IMR-90 (cell line): Measurements from ENCODE around the gene PSD. TPM values are rescaled to one million over a fixed set of nuclear protein-coding genes. Genes with fewer than 3 reads are reported as not detected.
A peak's percentile ranks its signal among the peaks of the same experiment; 100 is the strongest.

Experiments used
- ATAC-seq: fragments of 200-7000 bp; cut with Tn5 transposase; 2 replicates; pipeline ENCODE4 v1.9.1; 2020; ENCODE audit warnings: low read depth, mild to moderate bottlenecking, moderate library complexity
- BruUV-seq: library from RNA; stranded (reverse); fragments of 400-500 nt; replicated peaks from 2 replicates; lab custom pipeline; 2021; lab: Mats Ljungman, UMichigan
- CTCF ChIA-PET: fragments of 300-600 bp; formaldehyde crosslinking; extraction: SDS; loops from one replicate; lab custom pipeline; 2021; ENCODE audit warnings: antibody characterized with exemption; lab: Yijun Ruan, JAX
- POLR2A ChIA-PET: fragments of 300-600 bp; sonication (Branson Sonifier 250); formaldehyde crosslinking; loops from one replicate; lab custom pipeline; 2022; ENCODE audit warnings: antibody characterized with exemption; ENCODE audit not compliant: unreplicated experiment; lab: Charles Lee
- DNase-seq: peaks from one replicate; pipeline ENCODE4 v3.0.0; 2013
- H2AFZ ChIP-seq: replicated peaks from 2 replicates; pipeline ENCODE3; 2013; ENCODE audit warnings: low read length, mild to moderate bottlenecking; ENCODE audit not compliant: poor library complexity
- H2AK5ac ChIP-seq: 2 replicates; pipeline ENCODE4 v1.6.1; 2013; ENCODE audit warnings: low read depth, low read length, inconsistent platforms
- H2AK9ac ChIP-seq: replicated peaks from 2 replicates; pipeline ENCODE3; 2013; ENCODE audit warnings: mild to moderate bottlenecking, low read depth, low read length, moderate library complexity; ENCODE audit not compliant: poor library complexity
- H2BK120ac ChIP-seq: 2 replicates; pipeline ENCODE4 v1.6.1; 2013; ENCODE audit warnings: low read depth, low read length, inconsistent platforms
- H2BK15ac ChIP-seq: 3 replicates; pipeline ENCODE4 v1.6.1; 2013; ENCODE audit warnings: low read depth, low read length, inconsistent platforms
- H2BK20ac ChIP-seq: 2 replicates; pipeline ENCODE4 v1.6.1; 2013; ENCODE audit warnings: low read depth, mild to moderate bottlenecking, inconsistent platforms, low read length, moderate library complexity
- H2BK5ac ChIP-seq: 2 replicates; pipeline ENCODE4 v1.6.1; 2013; ENCODE audit warnings: mild to moderate bottlenecking, low read depth, low read length, inconsistent platforms; ENCODE audit not compliant: poor library complexity, severe bottlenecking
- H3K14ac ChIP-seq: replicated peaks from 2 replicates; pipeline ENCODE4 v1.6.1; 2013; ENCODE audit warnings: low read depth, low read length, inconsistent platforms
- H3K18ac ChIP-seq: 2 replicates; pipeline ENCODE4 v1.6.1; 2013; ENCODE audit warnings: low read depth, low read length, control low read depth
- H3K23ac ChIP-seq: 2 replicates; pipeline ENCODE4 v1.6.1; 2013; ENCODE audit warnings: low read depth, low read length, inconsistent platforms
- H3K27ac ChIP-seq: 2 replicates; pipeline ENCODE4 v1.5.1; 2013; ENCODE audit warnings: mild to moderate bottlenecking, control low read depth, low read length; ENCODE audit not compliant: insufficient read depth
- H3K27me3 ChIP-seq: 2 replicates; pipeline ENCODE4 v1.6.1; 2013; ENCODE audit warnings: low read length; ENCODE audit not compliant: control insufficient read depth, insufficient read depth
- H3K36me3 ChIP-seq: 2 replicates; pipeline ENCODE4 v1.6.1; 2013; ENCODE audit warnings: low read length, mixed read lengths; ENCODE audit not compliant: control insufficient read depth, insufficient read depth
- H3K4ac ChIP-seq: 2 replicates; pipeline ENCODE4 v1.6.1; 2013; ENCODE audit warnings: low read depth, low read length, inconsistent platforms
- H3K4me1 ChIP-seq: 2 replicates; pipeline ENCODE4 v1.6.1; 2013; ENCODE audit warnings: low read length, mixed read lengths; ENCODE audit not compliant: control insufficient read depth, insufficient read depth
- H3K4me2 ChIP-seq: 2 replicates; pipeline ENCODE4 v1.6.1; 2013; ENCODE audit warnings: low read depth, mild to moderate bottlenecking, control low read depth, low read length, moderate library complexity
- H3K4me3 ChIP-seq: 2 replicates; pipeline ENCODE4 v1.5.1; 2013; ENCODE audit warnings: low read depth, mild to moderate bottlenecking, control low read depth, low read length, moderate library complexity; ENCODE audit not compliant: insufficient read depth
- H3K56ac ChIP-seq: 2 replicates; pipeline ENCODE4 v1.6.1; 2013; ENCODE audit warnings: low read length, inconsistent platforms; ENCODE audit not compliant: insufficient read depth; ENCODE audit errors: extremely low read depth
- H3K79me1 ChIP-seq, 2 experiments: 2 replicates each; pipeline ENCODE4 v1.6.1; 2013; ENCODE audit warnings: low read length in 2 of 2, inconsistent platforms in 1 of 2, low read depth in 1 of 2
- H3K9ac ChIP-seq: 2 replicates; pipeline ENCODE4 v1.6.1; 2013; ENCODE audit warnings: low read depth, low read length, control low read depth
- H3K9me1 ChIP-seq: 2 replicates; pipeline ENCODE4 v1.6.1; 2013; ENCODE audit warnings: low read length, inconsistent platforms; ENCODE audit not compliant: insufficient read depth
- H3K9me3 ChIP-seq: 2 replicates; pipeline ENCODE4 v1.6.1; 2013; ENCODE audit warnings: low read length; ENCODE audit not compliant: control insufficient read depth, insufficient read depth
- H4K20me1 ChIP-seq: 2 replicates; pipeline ENCODE4 v1.6.1; 2013; ENCODE audit warnings: low read length, inconsistent platforms; ENCODE audit not compliant: insufficient read depth
- H4K5ac ChIP-seq: 2 replicates; pipeline ENCODE4 v1.6.1; 2013; ENCODE audit warnings: mild to moderate bottlenecking, low read depth, low read length, control low read depth
- H4K8ac ChIP-seq, 2 experiments: 2 replicates each; pipeline ENCODE4 v1.6.1; 2013; ENCODE audit warnings: low read depth in 2 of 2, low read length in 2 of 2, control low read depth in 1 of 2, inconsistent platforms in 1 of 2
- H4K91ac ChIP-seq: 2 replicates; pipeline ENCODE4 v1.6.1; 2013; ENCODE audit warnings: low read depth, low read length, inconsistent platforms; ENCODE audit not compliant: insufficient read depth
- BHLHE40 ChIP-seq: fragments of 150-350 bp; IDR thresholded peaks from 2 replicates; pipeline ENCODE4 v1.6.1; 2016; ENCODE audit warnings: mild to moderate bottlenecking, low read depth, low read length
- CEBPB ChIP-seq: IDR thresholded peaks from 2 replicates; pipeline ENCODE4 v1.6.1; 2012; ENCODE audit warnings: low read depth, low read length, improper control_type of control experiment
- CHD1 ChIP-seq: IDR thresholded peaks from 2 replicates; pipeline ENCODE4 v1.6.1; 2012; ENCODE audit warnings: low read depth, low read length, improper control_type of control experiment
- MAFK ChIP-seq: IDR thresholded peaks from 2 replicates; pipeline ENCODE4 v1.6.1; 2012; ENCODE audit warnings: low read depth, low read length, improper control_type of control experiment
- MAZ ChIP-seq: IDR thresholded peaks from 2 replicates; pipeline ENCODE4 v1.6.1; 2012; ENCODE audit warnings: low read depth, mild to moderate bottlenecking, low read length, improper control_type of control experiment, moderate library complexity, borderline replicate concordance
- NFE2L2 ChIP-seq: fragments of 150-350 bp; IDR thresholded peaks from 2 replicates; pipeline ENCODE4 v1.6.1; 2016; ENCODE audit warnings: low read depth, mild to moderate bottlenecking, low read length
- POLR2A ChIP-seq: IDR thresholded peaks from 2 replicates; pipeline ENCODE4 v1.6.1; 2012; ENCODE audit warnings: mild to moderate bottlenecking, low read depth, low read length
- RAD21 ChIP-seq: IDR thresholded peaks from 2 replicates; pipeline ENCODE4 v1.6.1; 2012; ENCODE audit warnings: low read length, improper control_type of control experiment
- RCOR1 ChIP-seq: IDR thresholded peaks from 2 replicates; pipeline ENCODE4 v1.6.1; 2012; ENCODE audit warnings: mild to moderate bottlenecking, low read length, improper control_type of control experiment; ENCODE audit not compliant: insufficient replicate concordance
- RFX5 ChIP-seq: IDR thresholded peaks from 2 replicates; pipeline ENCODE4 v1.8.0; 2012; ENCODE audit warnings: low read depth, mild to moderate bottlenecking, low read length, moderate library complexity
- SMC3 ChIP-seq: fragments of 150-350 bp; IDR thresholded peaks from 2 replicates; pipeline ENCODE4 v1.6.1; 2016; ENCODE audit warnings: low read depth, mild to moderate bottlenecking, antibody characterized with exemption, low read length, moderate library complexity
- WGBS, 2 experiments: methylation state at CpG; one replicate each; pipeline versions ENCODE4 v1.1.5 to v1.1.7; 2013; ENCODE audit warnings: missing lambda C conversion rate in 2 of 2; ENCODE audit not compliant: insufficient read length in 1 of 2; ENCODE audit errors: extremely low coverage in 2 of 2; 5-methylcytosine and 5-hydroxymethylcytosine counted together
- dilution Hi-C: fragments of 300-500 bp; cut with HindIII; formaldehyde crosslinking; loops from one replicate; pipeline ENCODE4 v1.14.3; 2018; ENCODE audit warnings: low sequenced_read_pairs; ENCODE audit not compliant: unreplicated experiment
- in situ Hi-C: fragments of 300-500 bp; cut with MboI; formaldehyde crosslinking; loops from 3 replicates; pipeline ENCODE4 v1.14.3; 2019; ENCODE audit warnings: low sequenced_read_pairs, inconsistent platforms, mixed read lengths
- intact Hi-C: fragments of 100-400 bp; cut with micrococcal nuclease; formaldehyde crosslinking; loops from 2 replicates; pipeline ENCODE4 v1.10.0; 2022
- polyA plus RNA-seq, 3 experiments: library from polyadenylated mRNA; depleted of rRNA; stranded (reverse); fragments of >200 nt; gene quantifications; 2 replicates each; pipeline ENCODE4 v1.2.3, GENCODE V29; 2012; ENCODE audit warnings: low replicate concordance in 1 of 3
- total RNA-seq: library from RNA; depleted of rRNA; stranded (reverse); fragments of >200 nt; gene quantifications from 2 replicates; pipeline ENCODE4 v1.2.3, GENCODE V29; 2012
- TF ChIP-seq, protein P1 (sequence below): fragments of 150-350 bp; IDR thresholded peaks from 2 replicates; pipeline ENCODE4 v1.6.1; 2016; ENCODE audit warnings: low read depth, mild to moderate bottlenecking, low read length, moderate library complexity, borderline replicate concordance
- TF ChIP-seq, protein P2 (sequence below): fragments of 150-350 bp; IDR thresholded peaks from 2 replicates; pipeline ENCODE4 v1.6.1; 2017; ENCODE audit warnings: mild to moderate bottlenecking, antibody characterized with exemption, low read length, low read depth
- TF ChIP-seq, protein P3 (sequence below): conservative IDR thresholded peaks from 2 replicates; pipeline ENCODE4 v1.5.1; 2012; ENCODE audit warnings: mild to moderate bottlenecking, low read depth, low read length, improper control_type of control experiment

Gene PSD
- total and polyA plus RNA-seq, 2 of the 4 experiments (the other 2 are of a cell fraction): 2.0 to 4.4 TPM

DNA sequence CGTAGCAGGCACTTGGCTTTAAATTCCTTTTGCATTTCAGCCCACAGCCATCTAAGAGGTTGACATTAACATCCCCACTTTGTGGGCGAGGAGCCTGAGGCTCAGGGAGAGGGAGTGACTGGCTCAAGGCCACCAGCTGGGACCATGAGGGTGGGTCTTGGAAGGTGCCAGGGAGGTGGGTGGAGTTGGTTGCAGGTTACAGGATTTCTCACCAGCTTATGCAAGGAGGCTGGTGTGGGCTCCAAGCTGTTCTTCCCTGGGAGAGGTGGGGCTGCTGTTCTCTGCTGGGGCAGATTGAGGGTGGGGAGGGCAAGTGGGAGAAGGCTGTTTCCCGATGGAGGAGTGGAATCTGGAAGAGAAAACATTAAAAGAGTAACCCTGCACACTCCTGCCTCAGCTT is 46.9 kb upstream of the PSD start:
- ATAC-seq (no peak), DNase-seq (no peak)
- TF ChIP-seq, protein P1, sequence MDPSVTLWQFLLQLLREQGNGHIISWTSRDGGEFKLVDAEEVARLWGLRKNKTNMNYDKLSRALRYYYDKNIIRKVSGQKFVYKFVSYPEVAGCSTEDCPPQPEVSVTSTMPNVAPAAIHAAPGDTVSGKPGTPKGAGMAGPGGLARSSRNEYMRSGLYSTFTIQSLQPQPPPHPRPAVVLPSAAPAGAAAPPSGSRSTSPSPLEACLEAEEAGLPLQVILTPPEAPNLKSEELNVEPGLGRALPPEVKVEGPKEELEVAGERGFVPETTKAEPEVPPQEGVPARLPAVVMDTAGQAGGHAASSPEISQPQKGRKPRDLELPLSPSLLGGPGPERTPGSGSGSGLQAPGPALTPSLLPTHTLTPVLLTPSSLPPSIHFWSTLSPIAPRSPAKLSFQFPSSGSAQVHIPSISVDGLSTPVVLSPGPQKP: no peak
- TF ChIP-seq BHLHE40 (no peak), RFX5 (no peak), RAD21 (no peak), CEBPB (no peak), MAFK (no peak), POLR2A (no peak), SMC3 (no peak), MAZ (no peak), NFE2L2 (no peak), RCOR1 (no peak), CHD1 (no peak)
- TF ChIP-seq, protein P2, sequence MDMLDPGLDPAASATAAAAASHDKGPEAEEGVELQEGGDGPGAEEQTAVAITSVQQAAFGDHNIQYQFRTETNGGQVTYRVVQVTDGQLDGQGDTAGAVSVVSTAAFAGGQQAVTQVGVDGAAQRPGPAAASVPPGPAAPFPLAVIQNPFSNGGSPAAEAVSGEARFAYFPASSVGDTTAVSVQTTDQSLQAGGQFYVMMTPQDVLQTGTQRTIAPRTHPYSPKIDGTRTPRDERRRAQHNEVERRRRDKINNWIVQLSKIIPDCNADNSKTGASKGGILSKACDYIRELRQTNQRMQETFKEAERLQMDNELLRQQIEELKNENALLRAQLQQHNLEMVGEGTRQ: no peak
- TF ChIP-seq, protein P3, sequence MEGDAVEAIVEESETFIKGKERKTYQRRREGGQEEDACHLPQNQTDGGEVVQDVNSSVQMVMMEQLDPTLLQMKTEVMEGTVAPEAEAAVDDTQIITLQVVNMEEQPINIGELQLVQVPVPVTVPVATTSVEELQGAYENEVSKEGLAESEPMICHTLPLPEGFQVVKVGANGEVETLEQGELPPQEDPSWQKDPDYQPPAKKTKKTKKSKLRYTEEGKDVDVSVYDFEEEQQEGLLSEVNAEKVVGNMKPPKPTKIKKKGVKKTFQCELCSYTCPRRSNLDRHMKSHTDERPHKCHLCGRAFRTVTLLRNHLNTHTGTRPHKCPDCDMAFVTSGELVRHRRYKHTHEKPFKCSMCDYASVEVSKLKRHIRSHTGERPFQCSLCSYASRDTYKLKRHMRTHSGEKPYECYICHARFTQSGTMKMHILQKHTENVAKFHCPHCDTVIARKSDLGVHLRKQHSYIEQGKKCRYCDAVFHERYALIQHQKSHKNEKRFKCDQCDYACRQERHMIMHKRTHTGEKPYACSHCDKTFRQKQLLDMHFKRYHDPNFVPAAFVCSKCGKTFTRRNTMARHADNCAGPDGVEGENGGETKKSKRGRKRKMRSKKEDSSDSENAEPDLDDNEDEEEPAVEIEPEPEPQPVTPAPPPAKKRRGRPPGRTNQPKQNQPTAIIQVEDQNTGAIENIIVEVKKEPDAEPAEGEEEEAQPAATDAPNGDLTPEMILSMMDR: no peak
- no peak overlapping the region for H3K27ac ChIP-seq
- H3K23ac ChIP-seq: no peak overlapping the region
- H3K79me1 ChIP-seq: no peaks in the 10 kb centered on the region
- H3K4me3 ChIP-seq: no peak overlapping the region
- dilution Hi-C loops: no loop called here
- no peak overlapping the region for H3K56ac ChIP-seq
- no peak overlapping the region for H2BK15ac ChIP-seq
- WGBS, 2 experiments: no CpG with 5 or more reads among the region's 3 CpGs
- H4K91ac ChIP-seq: no peak overlapping the region
- no TSS peak for BruUV-seq
- no peak overlapping the region for H3K18ac ChIP-seq
- no peaks in the 10 kb centered on the region for H3K9me3 ChIP-seq
- no peak overlapping the region for H2BK20ac ChIP-seq
- in situ Hi-C loops: no loop called here
- peak overlapping the region; percentile 65 for H2AK9ac ChIP-seq
- no peaks in the 10 kb centered on the region for H3K36me3 ChIP-seq
- no peak overlapping the region for H2AK5ac ChIP-seq
- H2BK120ac ChIP-seq: no peak overlapping the region
- no peak overlapping the region for H3K4me2 ChIP-seq
- ChIA-PET POLR2A (no interaction called here), CTCF (no interaction called here)
- no peak overlapping the region for H2AFZ ChIP-seq
- no peak overlapping the region for H3K9ac ChIP-seq
- H3K14ac ChIP-seq: no peak overlapping the region
- peaks cover 8% of the 10 kb centered on the region for H3K4me1 ChIP-seq
- no peak overlapping the region for H2BK5ac ChIP-seq
- no peak overlapping the region for H4K5ac ChIP-seq
- intact Hi-C loops: no loop called here
- H4K8ac ChIP-seq: no peak overlapping the region
- peaks cover 16% of the 10 kb centered on the region for H3K27me3 ChIP-seq
- no peaks in the 10 kb centered on the region for H4K20me1 ChIP-seq
- H3K4ac ChIP-seq: no peak overlapping the region
- H3K9me1 ChIP-seq: peaks cover 3% of the 10 kb centered on the region
